HG03280 (cell line): ENCODE data around the gene MFF.

ENCODE experiments used
- ATAC-seq: cut with Tn5 transposase; IDR thresholded peaks from one replicate; pipeline ENCODE4 v1.9.1; 2021; ENCODE audit warnings: mild to moderate bottlenecking, moderate library complexity; ENCODE audit not compliant: unreplicated experiment

Gene MFF

GRCh38 chr2:227324995-227325838, at the start of gene MFF:
MFF (plus strand) TSS chr2:227325251; CDS start chr2:227330666, 5,415 bp downstream.
- ATAC-seq = peak; percentile 96

GRCh38 chr2:227280895-227281294, 44.2 kb upstream of the MFF start:
- ATAC-seq = no peak

GRCh38 chr2:227285741-227286236, 39.3 kb upstream of the MFF start:
- ATAC-seq = no peak

- ATAC-seq = no peak
These were observed 37.3 kb upstream of the MFF start for GRCh38 chr2:227287771-227288170.

- ATAC-seq = no peak
These were observed 32.7 kb upstream of the MFF start for GRCh38 chr2:227292314-227292713.

- no peak for ATAC-seq
These were observed 31.5 kb upstream of the MFF start for GRCh38 chr2:227293531-227293930.

- ATAC-seq = no peak
These were observed 29.2 kb upstream of the MFF start for GRCh38 chr2:227295806-227296205.

- no peak for ATAC-seq
These were observed 28.2 kb upstream of the MFF start for GRCh38 chr2:227296671-227297405.

GRCh38 chr2:227301523-227301922, 23.5 kb upstream of the MFF start:
- no peak for ATAC-seq

GRCh38 chr2:227308784-227309183, 16.3 kb upstream of the MFF start:
- peak; percentile 84 for ATAC-seq

- ATAC-seq = no peak
These were observed 14.3 kb upstream of the MFF start for GRCh38 chr2:227310756-227311110.

GRCh38 chr2:227311861-227312506, 13.1 kb upstream of the MFF start:
- ATAC-seq = no peak

GRCh38 chr2:227312579-227312978, 12.5 kb upstream of the MFF start:
- no peak for ATAC-seq

GRCh38 chr2:227313310-227313709, 11.7 kb upstream of the MFF start:
- ATAC-seq = no peak

GRCh38 chr2:227317834-227318233, 7.2 kb upstream of the MFF start:
- ATAC-seq = no peak

GRCh38 chr2:227320305-227321094, 4.6 kb upstream of the MFF start:
- no peak for ATAC-seq

- ATAC-seq = no peak
These were observed 2.4 kb upstream of the MFF start for GRCh38 chr2:227322530-227323205.

GRCh38 chr2:227323818-227324217, 1.2 kb upstream of the MFF start:
- no peak for ATAC-seq

- ATAC-seq = no peak
These were observed 433 bp upstream of the MFF start for GRCh38 chr2:227324642-227324994.

- no peak for ATAC-seq
These were observed 766 bp downstream of the MFF start for GRCh38 chr2:227325839-227326195.
